C4-2B (cell line): ENCODE measurements around the gene SUGP1.

Experiments used
- H3K27ac ChIP-seq: fragments of 450-650 bp; 2 replicates; pipeline ENCODE4 v1.5.1; 2017
- ZFX ChIP-seq: fragments of 450-650 bp; IDR thresholded peaks from 2 replicates; pipeline ENCODE4 v1.6.1; 2017
- TF ChIP-seq, protein P1 (sequence below): fragments of 450-650 bp; conservative IDR thresholded peaks from 2 replicates; pipeline ENCODE4 v1.5.1; 2017; ENCODE audit warnings: mild to moderate bottlenecking

Gene SUGP1

DNA sequence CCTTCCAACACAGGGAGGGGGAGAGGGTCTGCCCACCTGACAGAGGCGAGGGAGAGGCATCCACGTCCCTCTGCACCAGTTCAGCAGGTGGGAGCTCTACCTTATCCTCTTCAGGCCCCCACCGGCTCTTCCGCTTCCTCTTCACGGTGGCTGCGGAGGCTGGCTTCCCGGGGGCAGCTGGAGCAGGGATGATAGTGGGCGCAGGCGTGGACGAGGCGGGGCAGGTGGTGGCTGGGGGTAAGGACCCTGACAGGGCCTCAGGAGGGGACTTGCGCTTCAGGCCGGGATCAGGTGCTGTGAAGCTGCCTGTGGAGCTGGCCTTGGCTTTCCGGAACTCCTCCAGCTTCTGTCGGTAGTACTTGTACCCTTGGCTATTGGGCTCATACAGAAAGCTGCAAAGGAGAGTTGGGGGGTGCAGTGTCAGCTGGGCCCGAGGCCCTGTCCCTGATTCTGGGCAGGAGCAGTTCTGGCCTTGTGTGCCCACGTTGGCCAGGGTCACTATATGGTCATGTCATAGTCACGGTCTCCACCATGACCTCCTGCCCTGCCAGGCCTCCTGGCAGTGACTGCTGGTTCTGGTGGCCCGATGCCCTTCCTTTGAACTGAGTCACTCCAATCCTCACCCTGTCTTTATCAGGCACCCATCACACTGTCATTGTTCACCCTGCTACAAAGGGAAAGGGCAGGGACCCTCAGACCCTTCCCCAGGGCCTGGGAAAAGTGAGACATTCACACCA lies 23.2 kb downstream of the SUGP1 start:
- TF ChIP-seq, protein P1, sequence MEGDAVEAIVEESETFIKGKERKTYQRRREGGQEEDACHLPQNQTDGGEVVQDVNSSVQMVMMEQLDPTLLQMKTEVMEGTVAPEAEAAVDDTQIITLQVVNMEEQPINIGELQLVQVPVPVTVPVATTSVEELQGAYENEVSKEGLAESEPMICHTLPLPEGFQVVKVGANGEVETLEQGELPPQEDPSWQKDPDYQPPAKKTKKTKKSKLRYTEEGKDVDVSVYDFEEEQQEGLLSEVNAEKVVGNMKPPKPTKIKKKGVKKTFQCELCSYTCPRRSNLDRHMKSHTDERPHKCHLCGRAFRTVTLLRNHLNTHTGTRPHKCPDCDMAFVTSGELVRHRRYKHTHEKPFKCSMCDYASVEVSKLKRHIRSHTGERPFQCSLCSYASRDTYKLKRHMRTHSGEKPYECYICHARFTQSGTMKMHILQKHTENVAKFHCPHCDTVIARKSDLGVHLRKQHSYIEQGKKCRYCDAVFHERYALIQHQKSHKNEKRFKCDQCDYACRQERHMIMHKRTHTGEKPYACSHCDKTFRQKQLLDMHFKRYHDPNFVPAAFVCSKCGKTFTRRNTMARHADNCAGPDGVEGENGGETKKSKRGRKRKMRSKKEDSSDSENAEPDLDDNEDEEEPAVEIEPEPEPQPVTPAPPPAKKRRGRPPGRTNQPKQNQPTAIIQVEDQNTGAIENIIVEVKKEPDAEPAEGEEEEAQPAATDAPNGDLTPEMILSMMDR = no peak
- TF ChIP-seq ZFX = no peak
- H3K27ac ChIP-seq = no peak overlapping the region

GRCh38 chr19:19294914-19295313 lies 25.4 kb downstream of the SUGP1 start:
- TF ChIP-seq, protein P1 = no peak
- no peak for TF ChIP-seq ZFX

DNA sequence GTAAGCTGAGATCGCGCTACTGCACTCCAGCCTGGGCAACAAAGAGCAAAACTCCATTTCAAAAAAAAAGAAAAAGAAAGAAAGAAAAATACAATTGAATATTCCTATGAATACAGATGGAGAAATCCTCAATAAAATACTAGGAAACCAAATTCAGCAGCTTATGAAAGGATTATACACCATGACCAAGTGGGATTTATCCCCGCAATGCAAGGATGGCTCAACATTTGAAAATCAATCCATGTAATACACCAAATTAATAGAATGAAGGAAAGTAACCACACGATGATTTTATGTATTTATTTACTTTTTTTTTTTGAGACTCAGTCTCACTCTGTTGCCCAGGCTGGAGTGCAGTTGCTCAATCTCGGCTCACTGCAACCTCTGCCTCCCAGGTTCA lies 27.7 kb downstream of the SUGP1 start:
- H3K27ac ChIP-seq = no peak overlapping the region
- TF ChIP-seq ZFX = no peak
- TF ChIP-seq, protein P1 = no peak

More at GRCh38 chr19:19294914-19295313, 25.4 kb downstream of the SUGP1 start:
- no peak overlapping the region for H3K27ac ChIP-seq

- TF ChIP-seq, protein P1 = no peak
- TF ChIP-seq ZFX = no peak
- H3K27ac ChIP-seq = no peak overlapping the region
Observed at GRCh38 chr19:19285686-19286085, 34.6 kb downstream of the SUGP1 start.

GRCh38 chr19:19280561-19280960 lies 39.7 kb downstream of the SUGP1 start:
- no peak for TF ChIP-seq ZFX
- TF ChIP-seq, protein P1 = no peak
- no peak overlapping the region for H3K27ac ChIP-seq

GRCh38 chr19:19279853-19280252 lies 40.5 kb downstream of the SUGP1 start:
- TF ChIP-seq, protein P1 = no peak
- no peak for TF ChIP-seq ZFX
- H3K27ac ChIP-seq = no peak overlapping the region

DNA sequence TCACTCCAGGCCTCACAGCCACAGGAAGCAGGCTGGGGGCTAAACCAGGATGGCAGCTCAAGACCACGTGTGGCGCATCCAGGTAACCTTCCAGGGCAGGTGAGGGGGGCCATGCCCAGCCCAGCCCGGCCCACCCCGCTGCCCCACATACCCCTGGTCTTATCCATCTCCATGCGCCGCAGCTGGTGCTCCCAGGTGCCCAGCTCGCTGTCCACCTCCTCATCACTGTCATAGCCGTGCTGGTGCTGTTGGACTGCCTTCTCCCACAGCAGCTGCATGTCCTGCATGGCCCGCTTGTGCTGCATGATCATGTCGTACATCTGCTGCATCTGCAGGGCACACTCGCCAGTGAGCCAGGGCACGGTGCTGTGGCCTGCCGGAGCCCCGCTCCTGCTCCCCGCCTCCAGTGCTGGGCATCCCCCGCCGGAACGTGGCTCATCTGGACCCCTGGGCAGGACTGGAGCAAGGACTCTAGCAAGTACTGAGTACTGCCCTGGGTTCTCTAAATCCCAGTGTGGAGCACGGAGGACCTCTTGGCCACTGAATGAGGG lies 41.2 kb downstream of the SUGP1 start:
- no peak overlapping the region for H3K27ac ChIP-seq
- no peak for TF ChIP-seq ZFX
- TF ChIP-seq, protein P1 = no peak
